RPMI8226 (cell line): ENCODE measurements around the gene CHL1.

Experiments used
- DNase-seq: peaks from one replicate; pipeline ENCODE4 v3.0.0-alpha.2; 2015

CHL1 gene

GRCh38 chr3:196311-197148 lies at the start of gene CHL1:
TSS of gene CHL1 (plus strand) at chr3:196763. CDS start at chr3:319777, 123,014 bp downstream.
- no peak for DNase-seq

GRCh38 chr3:151614-152189 lies 44.9 kb upstream of the CHL1 start:
- DNase-seq: no peak

GRCh38 chr3:159974-160373 lies 36.6 kb upstream of the CHL1 start:
- no peak for DNase-seq

GRCh38 chr3:166071-166470 lies 30.5 kb upstream of the CHL1 start:
- no peak for DNase-seq

- DNase-seq: no peak
Observed at GRCh38 chr3:166799-167198, 29.8 kb upstream of the CHL1 start.

GRCh38 chr3:173886-174285 lies 22.7 kb upstream of the CHL1 start:
- no peak for DNase-seq

GRCh38 chr3:184976-185375 lies 11.6 kb upstream of the CHL1 start:
- DNase-seq: no peak

GRCh38 chr3:192215-192929 lies 4.2 kb upstream of the CHL1 start:
- DNase-seq: no peak

GRCh38 chr3:194001-194400 lies 2.6 kb upstream of the CHL1 start:
- no peak for DNase-seq

GRCh38 chr3:194421-194820 lies 2.1 kb upstream of the CHL1 start:
- DNase-seq: no peak

GRCh38 chr3:195666-196065 lies 897 bp upstream of the CHL1 start:
- DNase-seq: no peak

- no peak for DNase-seq
Observed at GRCh38 chr3:197149-197827, 725 bp downstream of the CHL1 start.

GRCh38 chr3:197828-198491 lies 1.4 kb downstream of the CHL1 start:
- no peak for DNase-seq

- DNase-seq: no peak
Observed at GRCh38 chr3:199835-200234, 3.3 kb downstream of the CHL1 start.

GRCh38 chr3:200758-201325 lies 4.3 kb downstream of the CHL1 start:
- DNase-seq: no peak

GRCh38 chr3:204102-204501 lies 7.5 kb downstream of the CHL1 start:
- DNase-seq: no peak

- no peak for DNase-seq
Observed at GRCh38 chr3:207973-208372, 11.4 kb downstream of the CHL1 start.

GRCh38 chr3:210669-211068 lies 14.1 kb downstream of the CHL1 start:
- no peak for DNase-seq

- no peak for DNase-seq
Observed at GRCh38 chr3:212432-212831, 15.9 kb downstream of the CHL1 start.

- DNase-seq: no peak
Observed at GRCh38 chr3:217099-217813, 20.7 kb downstream of the CHL1 start.

- DNase-seq: no peak
Observed at GRCh38 chr3:217948-218347, 21.4 kb downstream of the CHL1 start.
